Neural progenitor cell (in vitro differentiated cells): ENCODE results near the gene SCYGR8. TPM values are rescaled to one million over a fixed set of nuclear protein-coding genes. Genes with fewer than 3 reads are reported as not detected.
"Not testable (repeated sequence)": the region's sequence is repeated elsewhere in the genome, so short reads cannot be mapped to it uniquely, and the experiment has no call there.

Experiments
- DNase-seq: peaks from one replicate; pipeline ENCODE4 v3.0.0-alpha.2; 2016; ENCODE audit warnings: low spot score
- H2AFZ ChIP-seq: fragments of 200-600 bp; sonication (generic); replicated peaks from 2 replicates; pipeline ENCODE4 v1.6.1; 2016; ENCODE audit warnings: antibody characterized with exemption
- H3F3A ChIP-seq: fragments of 200-600 bp; sonication (generic); 2 replicates; pipeline ENCODE4 v1.6.1; 2016; ENCODE audit warnings: antibody characterized with exemption, low read depth
- H3K27ac ChIP-seq: fragments of 200-600 bp; sonication (generic); 2 replicates; pipeline ENCODE4 v1.5.1; 2016; ENCODE audit warnings: mild to moderate bottlenecking
- H3K27me3 ChIP-seq: fragments of 200-600 bp; sonication (generic); 2 replicates; pipeline ENCODE4 v1.6.1; 2016; ENCODE audit warnings: mild to moderate bottlenecking, moderate library complexity
- H3K36me3 ChIP-seq: fragments of 200-600 bp; sonication (generic); 2 replicates; pipeline ENCODE4 v1.5.1; 2016
- H3K4me1 ChIP-seq: fragments of 200-600 bp; sonication (generic); 2 replicates; pipeline ENCODE4 v1.6.1; 2016; ENCODE audit warnings: mixed run types
- H3K4me2 ChIP-seq: fragments of 200-600 bp; sonication (generic); 2 replicates; pipeline ENCODE4 v1.6.1; 2016
- H3K4me3 ChIP-seq: fragments of 200-600 bp; sonication (generic); 2 replicates; pipeline ENCODE4 v1.5.1; 2016
- H3K79me2 ChIP-seq: fragments of 200-600 bp; sonication (generic); 2 replicates; pipeline ENCODE4 v1.6.1; 2016; ENCODE audit warnings: low read depth
- H3K9ac ChIP-seq: fragments of 200-600 bp; sonication (generic); 2 replicates; pipeline ENCODE4 v1.6.1; 2016
- H3K9me3 ChIP-seq: fragments of 200-600 bp; sonication (generic); 2 replicates; pipeline ENCODE4 v1.5.1; 2016; ENCODE audit warnings: low read depth
- H4K20me1 ChIP-seq: fragments of 200-600 bp; sonication (generic); 2 replicates; pipeline ENCODE4 v1.6.1; 2016; ENCODE audit warnings: low read depth
- H3K27ac Mint-ChIP-seq: 3 replicates; pipeline ENCODE4 v1.8.0; 2021; ENCODE audit warnings: mixed read lengths
- H3K27me3 Mint-ChIP-seq: 2 replicates; pipeline ENCODE4 v1.8.0; 2022; ENCODE audit warnings: low read depth, mild to moderate bottlenecking, inconsistent platforms, moderate library complexity, mixed read lengths; ENCODE audit not compliant: insufficient read depth
- H3K36me3 Mint-ChIP-seq: 3 replicates; pipeline ENCODE4 v1.8.0; 2021; ENCODE audit warnings: mixed read lengths
- H3K4me1 Mint-ChIP-seq: 3 replicates; pipeline ENCODE4 v1.8.0; 2021; ENCODE audit warnings: mixed read lengths
- H3K4me3 Mint-ChIP-seq: 3 replicates; pipeline ENCODE4 v1.8.0; 2021; ENCODE audit warnings: mild to moderate bottlenecking, moderate library complexity, mixed read lengths
- H3K9me3 Mint-ChIP-seq: 3 replicates; pipeline ENCODE4 v1.8.0; 2020; ENCODE audit warnings: mixed read lengths
- EZH2 ChIP-seq: fragments of 200-600 bp; sonication (generic); IDR thresholded peaks from 2 replicates; pipeline ENCODE4 v1.6.1; 2017; ENCODE audit warnings: antibody characterized with exemption, mild to moderate bottlenecking, moderate library complexity
- EZH2phosphoT487 ChIP-seq: fragments of 200-600 bp; sonication (generic); IDR thresholded peaks from 2 replicates; pipeline ENCODE4 v1.6.1; 2017; ENCODE audit warnings: antibody characterized with exemption
- total RNA-seq: library from RNA; depleted of rRNA; stranded (reverse); fragments of >200 nt; gene quantifications from 2 replicates; pipeline ENCODE4 v1.2.3, GENCODE V29; 2015; ENCODE audit warnings: low replicate concordance
- TF ChIP-seq, protein P1 (sequence below): fragments of 200-600 bp; sonication (generic); IDR thresholded peaks from 2 replicates; pipeline ENCODE4 v1.5.1; 2017; ENCODE audit warnings: antibody characterized with exemption, mild to moderate bottlenecking

Gene SCYGR8
- total RNA-seq, 1 donor from 2014 or later, result not detected

DNA sequence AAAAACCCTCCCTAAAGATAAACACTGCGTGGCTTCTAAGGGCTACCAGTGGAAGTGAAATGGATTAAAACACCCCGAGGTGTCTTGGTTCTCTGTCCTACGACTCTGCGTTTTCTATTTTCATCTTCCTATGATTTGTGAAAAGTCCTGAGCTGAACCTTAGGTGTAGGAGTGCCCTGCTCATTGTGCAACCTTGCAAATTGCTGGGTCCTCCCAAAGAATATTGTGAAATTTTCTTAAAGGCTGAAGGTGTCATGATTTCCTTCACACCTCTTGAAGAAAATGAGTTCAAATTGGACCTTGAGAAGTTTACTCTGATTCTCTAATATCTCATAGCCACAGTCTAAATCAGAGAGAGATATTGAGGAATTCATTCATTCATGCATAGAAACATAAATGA lies 26.1 kb upstream of the SCYGR8 start:
- no peak overlapping the region for H2AFZ ChIP-seq
- H3K4me1 Mint-ChIP-seq, result peaks cover 3% of the 10 kb centered on the region
- H3K9me3 Mint-ChIP-seq, result no peaks in the 10 kb centered on the region
- DNase-seq, result no peak
- no peak overlapping the region for H3K4me3 ChIP-seq
- H3F3A ChIP-seq, result peaks cover 10% of the 10 kb centered on the region
- no peaks in the 10 kb centered on the region for H3K79me2 ChIP-seq
- TF ChIP-seq EZH2, result no peak
- TF ChIP-seq, protein P1, sequence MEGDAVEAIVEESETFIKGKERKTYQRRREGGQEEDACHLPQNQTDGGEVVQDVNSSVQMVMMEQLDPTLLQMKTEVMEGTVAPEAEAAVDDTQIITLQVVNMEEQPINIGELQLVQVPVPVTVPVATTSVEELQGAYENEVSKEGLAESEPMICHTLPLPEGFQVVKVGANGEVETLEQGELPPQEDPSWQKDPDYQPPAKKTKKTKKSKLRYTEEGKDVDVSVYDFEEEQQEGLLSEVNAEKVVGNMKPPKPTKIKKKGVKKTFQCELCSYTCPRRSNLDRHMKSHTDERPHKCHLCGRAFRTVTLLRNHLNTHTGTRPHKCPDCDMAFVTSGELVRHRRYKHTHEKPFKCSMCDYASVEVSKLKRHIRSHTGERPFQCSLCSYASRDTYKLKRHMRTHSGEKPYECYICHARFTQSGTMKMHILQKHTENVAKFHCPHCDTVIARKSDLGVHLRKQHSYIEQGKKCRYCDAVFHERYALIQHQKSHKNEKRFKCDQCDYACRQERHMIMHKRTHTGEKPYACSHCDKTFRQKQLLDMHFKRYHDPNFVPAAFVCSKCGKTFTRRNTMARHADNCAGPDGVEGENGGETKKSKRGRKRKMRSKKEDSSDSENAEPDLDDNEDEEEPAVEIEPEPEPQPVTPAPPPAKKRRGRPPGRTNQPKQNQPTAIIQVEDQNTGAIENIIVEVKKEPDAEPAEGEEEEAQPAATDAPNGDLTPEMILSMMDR, result no peak
- no peak for TF ChIP-seq EZH2phosphoT487
- H3K27me3 ChIP-seq, result peaks cover 19% of the 10 kb centered on the region
- H3K27me3 Mint-ChIP-seq, result peaks cover 16% of the 10 kb centered on the region
- H3K36me3 ChIP-seq, result no peaks in the 10 kb centered on the region
- no peaks in the 10 kb centered on the region for H3K9me3 ChIP-seq
- no peak overlapping the region for H3K27ac ChIP-seq
- H4K20me1 ChIP-seq, result no peaks in the 10 kb centered on the region
- no peaks in the 10 kb centered on the region for H3K4me1 ChIP-seq
- no peak overlapping the region for H3K4me3 Mint-ChIP-seq
- no peaks in the 10 kb centered on the region for H3K36me3 Mint-ChIP-seq
- no peak overlapping the region for H3K27ac Mint-ChIP-seq
- H3K9ac ChIP-seq, result no peak overlapping the region
- no peak overlapping the region for H3K4me2 ChIP-seq

- Histone ChIP-seq H3K79me2 (no peaks in the 10 kb centered on the region), H3K4me1 (no peaks in the 10 kb centered on the region), H3K27ac (no peak overlapping the region), H3K27me3 (peaks cover 19% of the 10 kb centered on the region), H3K4me2 (no peak overlapping the region), H3K36me3 (no peaks in the 10 kb centered on the region), H3K9ac (no peak overlapping the region), H4K20me1 (no peaks in the 10 kb centered on the region), H2AFZ (no peak overlapping the region), H3F3A (peaks cover 10% of the 10 kb centered on the region), H3K9me3 (no peaks in the 10 kb centered on the region), H3K4me3 (no peak overlapping the region)
- TF ChIP-seq EZH2phosphoT487 (no peak), EZH2 (no peak)
- TF ChIP-seq, protein P1, result no peak
- H3K4me3 Mint-ChIP-seq, result no peak overlapping the region
- H3K9me3 Mint-ChIP-seq, result no peaks in the 10 kb centered on the region
- no peak overlapping the region for H3K27ac Mint-ChIP-seq
- no peak for DNase-seq
- H3K4me1 Mint-ChIP-seq, result peaks cover 3% of the 10 kb centered on the region
- peaks cover 15% of the 10 kb centered on the region for H3K27me3 Mint-ChIP-seq
- no peaks in the 10 kb centered on the region for H3K36me3 Mint-ChIP-seq
Observed at GRCh38 chr2:227720680-227721079, 25.0 kb upstream of the SCYGR8 start.

DNA sequence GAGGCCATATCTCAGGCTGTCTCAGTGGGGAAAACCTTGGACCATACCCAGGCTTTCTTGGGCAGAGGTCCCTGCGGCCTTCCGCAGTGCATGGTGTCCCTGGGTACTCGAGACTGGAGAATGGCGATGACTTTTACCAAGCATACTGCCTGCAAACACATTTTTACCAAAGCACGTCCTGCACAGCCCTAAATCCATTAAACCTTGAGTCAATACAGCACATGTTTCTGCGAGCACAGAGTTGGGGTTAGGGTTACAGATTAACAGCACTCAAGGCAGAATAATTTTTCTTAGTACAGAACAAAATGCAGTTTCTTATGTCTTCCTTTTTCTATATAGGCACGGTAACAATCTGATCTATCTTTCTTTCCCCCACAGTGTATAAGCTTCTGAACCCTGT lies 22.9 kb upstream of the SCYGR8 start:
- H3K9me3 Mint-ChIP-seq, H3K36me3 Mint-ChIP-seq, H3K9ac ChIP-seq, H3K79me2 ChIP-seq, H3K36me3 ChIP-seq, DNase-seq, H3K27me3 ChIP-seq, H3K9me3 ChIP-seq, H3K4me1 Mint-ChIP-seq, H4K20me1 ChIP-seq, H3K4me3 ChIP-seq, H3K27ac Mint-ChIP-seq, H3K4me3 Mint-ChIP-seq, H3K4me2 ChIP-seq, H2AFZ ChIP-seq, H3K27me3 Mint-ChIP-seq, H3K27ac ChIP-seq, H3F3A ChIP-seq, H3K4me1 ChIP-seq: not testable (repeated sequence)

DNA sequence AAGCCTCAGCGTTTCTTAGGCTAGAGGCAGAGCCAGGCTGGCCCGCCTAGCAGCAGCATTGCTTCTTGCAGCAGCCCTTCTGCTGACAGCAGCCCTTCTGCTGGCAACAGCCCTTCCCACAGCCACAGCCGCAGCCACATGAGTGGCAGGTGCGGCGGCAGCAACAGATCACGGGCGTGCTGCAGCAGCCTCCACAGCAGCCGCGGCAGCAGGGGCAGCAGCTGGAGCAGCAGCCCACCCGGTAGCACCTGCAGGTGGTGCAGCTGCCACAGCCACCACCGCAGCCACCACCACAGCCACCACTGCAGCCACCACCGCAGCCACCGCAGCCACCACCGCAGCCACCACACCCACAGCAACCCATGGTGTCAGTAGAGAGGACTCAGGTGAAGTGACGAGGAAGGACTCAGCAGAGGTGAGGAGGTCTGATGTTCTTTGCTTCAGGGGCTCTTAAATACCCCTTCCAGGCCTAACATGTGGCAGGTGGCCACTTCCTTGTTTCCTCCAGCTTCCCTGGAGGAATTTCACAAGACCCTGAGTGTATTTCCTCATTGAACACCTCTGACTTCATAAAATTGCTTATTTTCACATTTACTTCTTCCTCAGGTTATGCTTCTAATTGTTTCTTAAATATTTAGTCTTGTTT lies 21.2 kb upstream of the SCYGR8 start, which contains the start of gene SCYGR6:
TSS of gene SCYGR6 (minus strand) at position 364 of the 646 bp plus-strand sequence. CDS start at position 364, 0 bp downstream.
- Mint-ChIP-seq H3K27me3 (peaks cover 3% of the 10 kb centered on the region), H3K9me3 (no peaks in the 10 kb centered on the region), H3K36me3 (no peaks in the 10 kb centered on the region), H3K4me3 (no peak within 1 kb of the TSS), H3K27ac (no peak within 1 kb of the TSS), H3K4me1 (no peaks in the 10 kb centered on the region)
- Histone ChIP-seq H3K79me2 (no peaks in the 10 kb centered on the region), H3K9ac (no peak within 1 kb of the TSS), H2AFZ (no peak within 1 kb of the TSS), H4K20me1 (no peaks in the 10 kb centered on the region), H3K9me3 (no peaks in the 10 kb centered on the region), H3K27ac (no peak within 1 kb of the TSS), H3K4me1 (no peaks in the 10 kb centered on the region), H3F3A (no peaks in the 10 kb centered on the region), H3K4me2 (no peak within 1 kb of the TSS), H3K4me3 (no peak within 1 kb of the TSS), H3K27me3 (no peaks in the 10 kb centered on the region), H3K36me3 (no peaks in the 10 kb centered on the region)
- DNase-seq, result no peak
- TF ChIP-seq EZH2phosphoT487, result no peak
- no peak for TF ChIP-seq EZH2
- TF ChIP-seq, protein P1, result no peak
